GM12878 (cell line): ENCODE data around the gene CHFR. TPM values are rescaled to one million over a fixed set of nuclear protein-coding genes. Genes with fewer than 3 reads are reported as not detected.

Experiments
- ATAC-seq: fragments of 200-7000 bp; cut with Tn5 transposase; 3 replicates; pipeline ENCODE4 v1.9.1; 2020; ENCODE audit warnings: mild to moderate bottlenecking, moderate library complexity
- BruUV-seq: library from RNA; stranded (reverse); fragments of 400-500 nt; replicated peaks from 2 replicates; lab custom pipeline; 2021; lab: Mats Ljungman, UMichigan
- CTCF ChIA-PET: fragments of 300-600 bp; sonication (Branson Sonifier 250); formaldehyde crosslinking; extraction: SDS; loops from one replicate; lab custom pipeline; 2021; ENCODE audit warnings: inconsistent platforms; lab: Yijun Ruan, JAX
- POLR2A ChIA-PET: fragments of 350-600 bp; formaldehyde crosslinking; extraction: SDS; loops from one replicate; lab custom pipeline; 2021; ENCODE audit warnings: inconsistent platforms; lab: Charles Lee
- RAD21 ChIA-PET: fragments of 300-600 bp; sonication (Branson Sonifier 250); formaldehyde crosslinking; loops from one replicate; lab custom pipeline; 2023; ENCODE audit warnings: antibody characterized with exemption; ENCODE audit not compliant: unreplicated experiment; lab: Charles Lee
- SMC1A ChIA-PET: fragments of 300-600 bp; sonication (Branson Sonifier 250); formaldehyde crosslinking; loops from one replicate; lab custom pipeline; 2023; ENCODE audit not compliant: unreplicated experiment, uncharacterized antibody; lab: Charles Lee
- DNase-seq: peaks from one replicate; pipeline ENCODE4 v3.0.0-alpha.2; 2011; ENCODE audit warnings: low read depth, low spot score
- FAIRE-seq: peaks from 3 replicates; lab custom pipeline; 2011; peaks lifted over from hg19 to GRCh38; lab: Jason Lieb, UNC
- H2AFZ ChIP-seq: 2 replicates; pipeline ENCODE4 v1.6.0; 2011; ENCODE audit warnings: low read depth, low read length, control low read depth; ENCODE audit not compliant: control insufficient read depth
- H3K27ac ChIP-seq: 2 replicates; pipeline ENCODE4 v1.5.1; 2011; ENCODE audit warnings: control low read depth; ENCODE audit not compliant: control insufficient read depth, insufficient read depth
- H3K27me3 ChIP-seq, 2 experiments: replicated peaks in 1 of 2; 2 replicates each; pipeline versions ENCODE4 v1.6.0 to v1.6.1; 2011; ENCODE audit warnings: low read length in 1 of 2; ENCODE audit not compliant: control insufficient read depth in 2 of 2, insufficient read depth in 2 of 2
- H3K36me3 ChIP-seq, 2 experiments: 2 replicates each; pipeline ENCODE4 v1.5.1; 2011; ENCODE audit warnings: low read length in 1 of 2; ENCODE audit not compliant: control insufficient read depth in 2 of 2, insufficient read depth in 2 of 2
- H3K4me1 ChIP-seq: 2 replicates; pipeline ENCODE4 v1.6.1; 2011; ENCODE audit warnings: mild to moderate bottlenecking, low read length, moderate library complexity, mixed read lengths; ENCODE audit not compliant: control insufficient read depth, insufficient read depth
- H3K4me2 ChIP-seq: 2 replicates; pipeline ENCODE4 v1.6.0; 2011; ENCODE audit warnings: control low read depth; ENCODE audit not compliant: control insufficient read depth, insufficient read depth
- H3K4me3 ChIP-seq: fragments of 200-600 bp; sonication (generic); 2 replicates; pipeline ENCODE4 v1.5.1; 2016
- H3K79me2 ChIP-seq: 2 replicates; pipeline ENCODE4 v1.6.0; 2011; ENCODE audit warnings: low read length; ENCODE audit not compliant: control insufficient read depth, insufficient read depth
- H3K9ac ChIP-seq: 2 replicates; pipeline ENCODE4 v1.8.0; 2011; ENCODE audit warnings: low read length, control low read depth, mixed read lengths; ENCODE audit not compliant: control insufficient read depth, insufficient read depth
- H3K9me3 ChIP-seq: replicated peaks from 3 replicates; pipeline ENCODE4 v1.5.1; 2011; ENCODE audit warnings: mild to moderate bottlenecking, low read length; ENCODE audit not compliant: control insufficient read depth, insufficient read depth
- H4K20me1 ChIP-seq: 2 replicates; pipeline ENCODE4 v1.6.0; 2011; ENCODE audit not compliant: control insufficient read depth, insufficient read depth
- MLLT1 ChIP-seq: fragments of 450-650 bp; IDR thresholded peaks from 2 replicates; pipeline ENCODE4 v1.6.1; 2016; ENCODE audit warnings: mild to moderate bottlenecking
- NR2F1 ChIP-seq: fragments of 450-650 bp; conservative IDR thresholded peaks from 2 replicates; pipeline ENCODE4 v1.6.1; 2017; ENCODE audit warnings: mild to moderate bottlenecking
- POLR2AphosphoS5 ChIP-seq: IDR thresholded peaks from 2 replicates; pipeline ENCODE4 v1.6.1; 2011; ENCODE audit warnings: mild to moderate bottlenecking, low read length, inconsistent platforms
- SREBF1 ChIP-seq: IDR thresholded peaks from 2 replicates; pipeline ENCODE4 v1.6.1; 2012; ENCODE audit warnings: mild to moderate bottlenecking, low read length
- SUZ12 ChIP-seq: fragments of 200-600 bp; sonication (generic); IDR thresholded peaks from one replicate; pipeline ENCODE4 v1.6.1; 2018; ENCODE audit warnings: antibody characterized with exemption, mild to moderate bottlenecking; ENCODE audit not compliant: unreplicated experiment
- USF2 ChIP-seq: IDR thresholded peaks from 2 replicates; pipeline ENCODE4 v1.6.1; 2011; ENCODE audit warnings: low read depth, low read length, improper control_type of control experiment, borderline replicate concordance
- WGBS: methylation state at CpG from one replicate; pipeline ENCODE4 v1.1.6; 2016; ENCODE audit warnings: low lambda C conversion rate; ENCODE audit not compliant: insufficient replicate concordance, insufficient coverage; ENCODE audit errors: missing lambda C conversion rate; 5-methylcytosine and 5-hydroxymethylcytosine counted together
- in situ Hi-C: fragments of 300-500 bp; cut with MboI; formaldehyde crosslinking; loops from 9 replicates; pipeline ENCODE4 v1.14.3; 2018; ENCODE audit warnings: mixed read lengths
- intact Hi-C: fragments of 100-400 bp; cut with micrococcal nuclease; formaldehyde crosslinking; loops from one replicate; pipeline ENCODE4 v1.14.2; 2022; ENCODE audit not compliant: unreplicated experiment
- polyA plus RNA-seq, 11 experiments: library from polyadenylated mRNA; depleted of rRNA in 4 of 11; unstranded in 6 of 11; stranded (reverse) in 5 of 11; fragments of >200 nt; fragmentation: Nextera tagmentation in 4 of 11; fragmentation: Illumina TruSeq in 1 of 11; extraction: Ambion mirVana in 4 of 11; extraction: Trizol in 1 of 11; gene quantifications; 1 replicate in 1 of 11; 2 replicates in 10 of 11; pipeline versions ENCODE4 v1.2.1 to v1.2.3, GENCODE V29; 2011 to 2016; ENCODE audit warnings: inconsistent platforms in 2 of 11, missing spikeins in 2 of 11, low read depth in 1 of 11
- total RNA-seq, 4 experiments: library from RNA; depleted of rRNA in 3 of 4; stranded (reverse); fragments of >200 nt in 3 of 4; fragmentation: Illumina TruSeq in 1 of 4; extraction: Trizol in 1 of 4; gene quantifications; 2 replicates each; pipeline versions ENCODE4 v1.2.1 to v1.2.3, GENCODE V29; 2013 to 2021

Gene CHFR
- total and polyA plus RNA-seq, 10 of the 15 experiments (the other 5 are each of a cell fraction or from before 2014, with no cell fraction given): 1.1 to 49.4 (median 34.4) TPM

GRCh38 chr12:132873724-132874123, 13.7 kb downstream of the CHFR start:
- Histone ChIP-seq H3K4me2 (no peak overlapping the region), H3K4me1 (no peaks in the 10 kb centered on the region), H3K4me3 (no peak overlapping the region), H3K27ac (no peak overlapping the region), H4K20me1 (no peaks in the 10 kb centered on the region), H3K79me2 (no peaks in the 10 kb centered on the region), H3K36me3 (peaks cover 28 to 31% of the 10 kb centered on the region in 2 experiments), H3K9ac (no peak overlapping the region), H3K27me3 (no peaks in the 10 kb centered on the region), H3K9me3 (no peaks in the 10 kb centered on the region; the same call in 2 of the 3 replicates), H2AFZ (no peak overlapping the region)
- CTCF ChIA-PET: no interaction called here
- no peak for ATAC-seq
- WGBS: 91% methylated on average over 10 of the region's 10 CpGs
- DNase-seq: no peak
- RAD21 ChIA-PET: no interaction called here
- POLR2A ChIA-PET: interaction anchor here (1.6 kb wide), 1 partner anchor 11 kb away, joined by 3 read pairs; no protein-coding TSS in a partner anchor
- SMC1A ChIA-PET: no interaction called here
- intact Hi-C loops (no loop called here), in situ Hi-C loops (no loop called here)
- FAIRE-seq: no peak
- BruUV-seq: no TSS peak
- TF ChIP-seq SUZ12: no peak
- TF ChIP-seq MLLT1: no peak
- TF ChIP-seq SREBF1: no peak
- TF ChIP-seq USF2: no peak

GRCh38 chr12:132872975-132873421, 14.4 kb downstream of the CHFR start:
- Histone ChIP-seq H3K9me3 (no peaks in the 10 kb centered on the region; the same call in 2 of the 3 replicates), H3K4me1 (no peaks in the 10 kb centered on the region), H2AFZ (no peak overlapping the region), H3K4me2 (no peak overlapping the region), H3K9ac (no peak overlapping the region), H3K36me3 (peaks cover 28 to 31% of the 10 kb centered on the region in 2 experiments), H3K27ac (no peak overlapping the region), H3K4me3 (no peak overlapping the region), H4K20me1 (no peaks in the 10 kb centered on the region), H3K79me2 (no peaks in the 10 kb centered on the region), H3K27me3 (no peaks in the 10 kb centered on the region)
- BruUV-seq: no TSS peak
- FAIRE-seq: no peak
- POLR2A ChIA-PET: interaction anchor here (1.6 kb wide), 1 partner anchor 12 kb away, joined by 3 read pairs; no protein-coding TSS in a partner anchor
- CTCF ChIA-PET: no interaction called here
- intact Hi-C loops (no loop called here), in situ Hi-C loops (no loop called here)
- ATAC-seq: peak; percentile 72
- RAD21 ChIA-PET: no interaction called here
- 1% methylated on average over 12 of the region's 12 CpGs for WGBS
- SMC1A ChIA-PET: interaction anchor here (0.9 kb wide), 1 partner anchor 73 kb away, joined by 3 read pairs; no protein-coding TSS in a partner anchor
- peak; percentile 13 for DNase-seq
- TF ChIP-seq NR2F1 (no peak), POLR2AphosphoS5 (peak; percentile 28; the same call in 1 of the 2 replicates)
